Upper lobe of right lung (tissue), 1 donor: Measurements from ENCODE around the gene ZBP1. TPM values are rescaled to one million over a fixed set of nuclear protein-coding genes. Genes with fewer than 3 reads are reported as not detected.

Experiments
- ATAC-seq: fragments of 200-7000 bp; cut with Tn5 transposase; one replicate; pipeline ENCODE4 v1.9.1; 2020; ENCODE audit warnings: mild to moderate bottlenecking, moderate library complexity
- DNase-seq: peaks from one replicate; pipeline ENCODE4 v3.0.0-alpha.2; 2020
- H3K27ac ChIP-seq: fragments of 200-600 bp; one replicate; pipeline ENCODE4 v1.8.0; 2022
- H3K27me3 ChIP-seq: fragments of 200-600 bp; one replicate; pipeline ENCODE4 v1.8.0; 2022; ENCODE audit warnings: mild to moderate bottlenecking
- H3K36me3 ChIP-seq: fragments of 200-600 bp; one replicate; pipeline ENCODE4 v1.8.0; 2022
- H3K4me1 ChIP-seq: fragments of 200-600 bp; one replicate; pipeline ENCODE4 v1.8.0; 2022
- H3K4me3 ChIP-seq: fragments of 200-600 bp; one replicate; pipeline ENCODE4 v1.8.0; 2022; ENCODE audit warnings: mild to moderate bottlenecking
- H3K9me3 ChIP-seq: fragments of 200-600 bp; one replicate; pipeline ENCODE4 v1.8.0; 2022
- intact Hi-C: fragments of 100-400 bp; cut with DNase I; formaldehyde crosslinking; loops from one replicate; pipeline ENCODE4 v1.11.0; 2022
- total RNA-seq: library from RNA; stranded (reverse); fragmentation: NEBNext Ultra II Directional; extraction: Animal tissue kit (Norgen Biotek cat#: 25700); gene quantifications from one replicate; pipeline ENCODE4 v1.2.1, GENCODE V29; 2021
- TF ChIP-seq, protein P1 (sequence below): fragments of 200-600 bp; IDR thresholded peaks from one replicate; pipeline ENCODE4 v1.8.0; 2022; ENCODE audit warnings: antibody characterized with exemption
- donor health status: DM: no; HTN: yes; CAD: no; lungs with severe emphysema.

Gene ZBP1
- total RNA-seq, 1 donor from 2014 or later, result 2.7 TPM

DNA sequence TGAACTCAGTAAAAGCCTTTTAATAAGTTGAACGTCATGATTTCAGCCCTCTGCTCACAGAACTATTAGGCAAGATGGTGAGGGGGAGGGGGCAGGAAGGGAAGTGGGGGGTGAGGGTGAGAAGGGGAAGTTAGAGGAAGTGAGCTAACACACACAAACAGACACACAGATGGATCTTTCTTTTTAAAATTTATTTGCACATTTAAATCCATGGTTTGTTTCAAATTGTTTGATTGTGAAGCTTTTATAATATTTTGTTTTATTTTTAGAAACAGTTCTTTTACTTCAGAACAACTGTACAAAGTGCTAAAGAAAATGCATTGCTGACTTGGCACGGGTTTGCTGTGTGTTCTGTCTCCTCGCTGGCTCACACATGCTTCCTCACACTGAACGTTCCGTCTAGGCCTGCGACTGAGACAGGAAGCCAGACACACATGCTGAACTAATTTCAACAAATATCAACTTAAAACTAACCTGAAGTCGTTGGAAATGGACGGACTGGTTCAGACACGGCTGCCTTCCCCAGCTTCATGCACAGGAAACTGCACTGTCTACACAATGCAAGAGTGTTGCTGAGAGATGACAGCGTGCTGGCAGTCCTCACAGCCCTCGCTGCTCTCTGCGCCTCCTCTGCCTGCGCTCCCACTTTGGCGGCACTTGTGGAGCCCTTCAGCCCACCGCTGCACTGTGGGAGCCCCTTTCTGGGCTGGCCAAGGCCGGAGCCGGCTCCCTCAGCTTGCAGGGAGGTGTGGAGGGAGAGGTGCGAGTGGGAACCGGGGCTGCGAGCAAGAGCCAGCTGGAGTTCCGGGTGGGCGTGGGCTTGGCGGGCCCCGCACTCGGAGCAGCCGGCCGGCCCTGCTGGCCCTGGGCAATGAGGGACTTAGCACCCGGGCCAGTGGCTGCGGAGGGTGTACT, 8.1 kb upstream of the ZBP1 start:
- TF ChIP-seq, protein P1, sequence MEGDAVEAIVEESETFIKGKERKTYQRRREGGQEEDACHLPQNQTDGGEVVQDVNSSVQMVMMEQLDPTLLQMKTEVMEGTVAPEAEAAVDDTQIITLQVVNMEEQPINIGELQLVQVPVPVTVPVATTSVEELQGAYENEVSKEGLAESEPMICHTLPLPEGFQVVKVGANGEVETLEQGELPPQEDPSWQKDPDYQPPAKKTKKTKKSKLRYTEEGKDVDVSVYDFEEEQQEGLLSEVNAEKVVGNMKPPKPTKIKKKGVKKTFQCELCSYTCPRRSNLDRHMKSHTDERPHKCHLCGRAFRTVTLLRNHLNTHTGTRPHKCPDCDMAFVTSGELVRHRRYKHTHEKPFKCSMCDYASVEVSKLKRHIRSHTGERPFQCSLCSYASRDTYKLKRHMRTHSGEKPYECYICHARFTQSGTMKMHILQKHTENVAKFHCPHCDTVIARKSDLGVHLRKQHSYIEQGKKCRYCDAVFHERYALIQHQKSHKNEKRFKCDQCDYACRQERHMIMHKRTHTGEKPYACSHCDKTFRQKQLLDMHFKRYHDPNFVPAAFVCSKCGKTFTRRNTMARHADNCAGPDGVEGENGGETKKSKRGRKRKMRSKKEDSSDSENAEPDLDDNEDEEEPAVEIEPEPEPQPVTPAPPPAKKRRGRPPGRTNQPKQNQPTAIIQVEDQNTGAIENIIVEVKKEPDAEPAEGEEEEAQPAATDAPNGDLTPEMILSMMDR, result no peak
- Histone ChIP-seq H3K36me3 (no peaks in the 10 kb centered on the region), H3K9me3 (no peaks in the 10 kb centered on the region), H3K27ac (peak overlapping the region; percentile 90), H3K4me1 (peaks cover 19% of the 10 kb centered on the region), H3K27me3 (no peaks in the 10 kb centered on the region), H3K4me3 (peak overlapping the region; percentile 23)
- intact Hi-C loops, result no loop called here
- ATAC-seq (peak; percentile 87), DNase-seq (peak; percentile 64)

- no peak for DNase-seq
- intact Hi-C loops, result no loop called here
- TF ChIP-seq, protein P1, result no peak
- ATAC-seq, result no peak
- peak overlapping the region; percentile 90 for H3K27ac ChIP-seq
- H3K4me3 ChIP-seq, result no peak overlapping the region
- no peaks in the 10 kb centered on the region for H3K27me3 ChIP-seq
- no peaks in the 10 kb centered on the region for H3K9me3 ChIP-seq
- H3K4me1 ChIP-seq, result peaks cover 19% of the 10 kb centered on the region
- H3K36me3 ChIP-seq, result no peaks in the 10 kb centered on the region
Observed at GRCh38 chr20:57627339-57627738, 7.1 kb upstream of the ZBP1 start.

GRCh38 chr20:57625978-57626377, 5.8 kb upstream of the ZBP1 start:
- TF ChIP-seq, protein P1, result no peak
- Histone ChIP-seq H3K9me3 (no peaks in the 10 kb centered on the region), H3K4me1 (peaks cover 19% of the 10 kb centered on the region), H3K36me3 (no peaks in the 10 kb centered on the region), H3K27ac (no peak overlapping the region), H3K27me3 (no peaks in the 10 kb centered on the region), H3K4me3 (no peak overlapping the region)
- DNase-seq (no peak), ATAC-seq (no peak)
- intact Hi-C loops, result no loop called here

DNA sequence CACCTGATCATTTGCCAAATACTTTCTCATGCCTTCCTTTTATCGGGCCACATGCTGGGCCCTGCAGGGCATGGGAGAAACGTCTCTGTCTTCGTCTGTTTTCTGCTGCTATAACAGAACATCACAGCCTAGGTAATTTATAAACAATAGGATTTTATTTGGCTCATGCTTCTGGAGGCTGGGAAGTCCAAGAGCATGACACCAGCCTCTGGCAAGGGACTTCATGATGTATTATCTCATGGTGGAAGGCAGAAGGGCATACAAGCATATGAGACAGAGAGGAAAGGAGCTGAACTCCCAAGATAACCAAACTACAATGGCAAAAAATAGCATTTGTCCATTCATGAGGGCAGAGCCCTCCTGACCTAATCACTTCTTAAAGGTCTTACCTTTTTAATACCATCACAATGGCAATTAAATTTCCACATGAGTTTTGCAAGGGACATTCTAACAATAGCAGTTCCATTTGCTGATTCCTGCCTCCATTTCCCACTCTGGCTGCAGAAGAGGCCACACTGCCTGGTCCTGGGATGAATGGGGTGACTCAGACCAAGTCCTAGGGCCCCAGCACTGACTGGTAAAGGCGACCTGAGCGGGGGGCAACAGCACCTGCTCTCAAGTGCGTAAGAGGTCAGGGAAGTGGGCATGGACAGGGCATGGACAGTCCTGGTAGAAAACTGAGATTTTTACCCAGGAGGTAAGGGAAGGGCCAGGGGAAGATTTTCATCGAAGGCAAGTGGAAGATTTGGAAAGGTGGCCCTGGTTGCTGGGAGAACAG, 5.1 kb upstream of the ZBP1 start:
- no peak for DNase-seq
- Histone ChIP-seq H3K27me3 (no peaks in the 10 kb centered on the region), H3K4me3 (no peak overlapping the region), H3K27ac (no peak overlapping the region), H3K36me3 (no peaks in the 10 kb centered on the region), H3K4me1 (peaks cover 25% of the 10 kb centered on the region), H3K9me3 (no peaks in the 10 kb centered on the region)
- intact Hi-C loops, result no loop called here
- TF ChIP-seq, protein P1, result no peak
- ATAC-seq, result no peak

DNA sequence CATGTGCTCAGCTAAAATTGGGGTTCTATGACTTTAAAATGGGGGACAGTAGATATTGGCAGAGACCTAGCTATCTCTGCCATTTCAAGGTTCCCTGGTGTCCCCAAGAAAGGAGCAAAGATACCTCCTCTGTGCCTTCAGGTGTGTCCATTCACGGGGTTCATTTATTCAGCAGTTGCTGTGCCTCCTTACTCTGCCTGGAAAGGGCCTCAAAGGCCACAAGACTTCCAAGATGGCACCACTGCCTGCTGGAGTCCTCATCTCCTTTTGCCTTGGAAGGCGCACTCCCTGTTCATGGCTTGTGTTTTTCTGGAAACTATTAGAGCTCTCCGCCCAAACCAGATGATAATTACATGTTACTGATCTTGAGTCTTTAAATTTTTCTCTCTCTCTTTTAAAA, 3.9 kb upstream of the ZBP1 start:
- Histone ChIP-seq H3K4me3 (no peak overlapping the region), H3K9me3 (no peaks in the 10 kb centered on the region), H3K27ac (no peak overlapping the region), H3K4me1 (peaks cover 25% of the 10 kb centered on the region), H3K27me3 (no peaks in the 10 kb centered on the region), H3K36me3 (no peaks in the 10 kb centered on the region)
- no peak for DNase-seq
- no peak for ATAC-seq
- intact Hi-C loops, result no loop called here
- TF ChIP-seq, protein P1, result no peak
